OCI-LY7 (cell line): ENCODE measurements around the gene SATB1.

Experiments used
- EZH2phosphoT487 ChIP-seq: fragments of 200-600 bp; sonication (generic); IDR thresholded peaks from 2 replicates; pipeline ENCODE4 v1.6.1; 2018; ENCODE audit warnings: low read depth, borderline replicate concordance, mild to moderate bottlenecking, mixed run types, antibody characterized with exemption, low read length, moderate library complexity, mixed read lengths
- TF ChIP-seq, protein P1 (sequence below): fragments of 200-600 bp; sonication (generic); conservative IDR thresholded peaks from 2 replicates; pipeline ENCODE4 v1.5.1; 2014; ENCODE audit warnings: mild to moderate bottlenecking, antibody characterized with exemption, low read length, moderate library complexity, mixed read lengths

DNA sequence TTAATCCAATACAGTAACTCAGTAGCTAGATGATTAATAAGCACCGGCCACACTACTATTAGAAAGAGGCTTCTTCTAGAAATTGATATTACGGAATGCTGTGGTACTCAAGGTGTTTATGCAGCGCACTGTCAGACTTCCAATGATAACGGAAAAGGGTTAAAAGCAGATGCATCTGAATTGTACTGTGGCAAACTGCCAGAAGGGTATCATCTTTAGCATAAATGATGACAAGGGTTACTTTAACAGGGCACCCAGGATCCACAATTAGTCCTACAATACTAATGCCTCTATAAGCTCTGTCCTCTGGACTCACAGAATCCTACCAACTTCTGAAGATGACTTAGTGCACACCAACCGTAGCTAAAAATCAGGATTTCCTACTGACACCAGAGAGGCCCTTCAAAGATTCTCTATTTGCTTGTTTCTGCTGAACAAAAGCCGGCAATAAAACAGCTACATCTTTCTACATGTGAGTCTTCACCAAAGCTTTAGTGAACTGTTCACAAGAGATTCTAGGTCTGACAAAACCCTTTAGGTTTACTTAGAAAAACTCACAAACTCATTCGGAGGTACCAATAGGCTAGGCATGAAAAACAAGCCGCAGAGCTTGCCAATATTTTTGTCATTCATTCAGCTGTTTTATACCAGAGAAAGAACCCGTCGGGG, 7.1 kb downstream of the SATB1 start:
- TF ChIP-seq, protein P1, sequence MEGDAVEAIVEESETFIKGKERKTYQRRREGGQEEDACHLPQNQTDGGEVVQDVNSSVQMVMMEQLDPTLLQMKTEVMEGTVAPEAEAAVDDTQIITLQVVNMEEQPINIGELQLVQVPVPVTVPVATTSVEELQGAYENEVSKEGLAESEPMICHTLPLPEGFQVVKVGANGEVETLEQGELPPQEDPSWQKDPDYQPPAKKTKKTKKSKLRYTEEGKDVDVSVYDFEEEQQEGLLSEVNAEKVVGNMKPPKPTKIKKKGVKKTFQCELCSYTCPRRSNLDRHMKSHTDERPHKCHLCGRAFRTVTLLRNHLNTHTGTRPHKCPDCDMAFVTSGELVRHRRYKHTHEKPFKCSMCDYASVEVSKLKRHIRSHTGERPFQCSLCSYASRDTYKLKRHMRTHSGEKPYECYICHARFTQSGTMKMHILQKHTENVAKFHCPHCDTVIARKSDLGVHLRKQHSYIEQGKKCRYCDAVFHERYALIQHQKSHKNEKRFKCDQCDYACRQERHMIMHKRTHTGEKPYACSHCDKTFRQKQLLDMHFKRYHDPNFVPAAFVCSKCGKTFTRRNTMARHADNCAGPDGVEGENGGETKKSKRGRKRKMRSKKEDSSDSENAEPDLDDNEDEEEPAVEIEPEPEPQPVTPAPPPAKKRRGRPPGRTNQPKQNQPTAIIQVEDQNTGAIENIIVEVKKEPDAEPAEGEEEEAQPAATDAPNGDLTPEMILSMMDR = no peak
- TF ChIP-seq EZH2phosphoT487 = no peak
